D341Med (cell line): ENCODE measurements around the gene C2orf81.
"Not testable (repeated sequence)": the region's sequence is repeated elsewhere in the genome, so short reads cannot be mapped to it uniquely, and the experiment has no call there.

Experiments used
- DNase-seq: peaks from one replicate; pipeline ENCODE4 v3.0.0; 2012; ENCODE audit warnings: low spot score

C2orf81 gene

GRCh38 chr2:74421221-74421870, at the start of gene C2orf81, which contains the start of gene WDR54:
C2orf81 (minus strand) TSS chr2:74421619; CDS start chr2:74421560, 59 bp downstream.
WDR54 (plus strand) TSS chr2:74421730; CDS start chr2:74422154, 424 bp downstream.
- DNase-seq = peak; percentile 98

DNA sequence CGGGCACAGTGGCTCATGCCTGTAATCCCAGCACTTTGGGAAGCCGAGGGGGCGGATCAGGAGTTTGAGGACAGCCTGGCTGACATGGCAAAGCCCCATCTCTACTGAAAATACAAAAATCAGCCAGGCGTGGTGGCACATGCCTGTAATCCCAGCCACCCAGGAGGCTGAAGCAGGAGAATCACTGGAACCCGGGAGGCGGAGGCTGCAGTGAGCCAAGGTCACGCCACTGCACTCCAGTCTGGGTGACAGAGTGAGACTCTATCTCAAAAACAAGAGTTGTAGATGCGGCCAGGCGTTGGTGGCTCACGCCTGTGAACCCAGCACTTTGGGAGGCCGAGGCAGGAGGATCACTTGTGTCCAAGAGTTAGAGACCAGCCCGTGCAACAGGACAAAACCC, 49.3 kb upstream of the C2orf81 start:
- DNase-seq = not testable (repeated sequence)

- DNase-seq = peak; percentile 37
These were observed 43.0 kb upstream of the C2orf81 start for GRCh38 chr2:74464406-74464805.

DNA sequence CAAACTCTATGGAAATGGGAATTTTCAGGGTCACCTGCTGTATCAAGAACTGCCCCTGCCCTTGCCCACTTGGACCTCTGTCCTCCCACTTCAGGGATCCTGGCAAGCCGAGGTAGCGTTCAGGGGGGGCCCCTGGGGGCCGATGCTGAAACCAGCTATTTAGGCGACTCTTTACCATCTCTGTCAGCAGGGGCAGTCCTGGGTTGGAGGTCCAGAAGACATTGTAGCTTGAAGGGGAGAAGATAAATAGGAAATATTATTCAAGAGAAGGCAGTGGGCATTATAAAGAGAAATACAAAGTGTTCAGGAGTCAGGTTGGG, 41.3 kb upstream of the C2orf81 start:
- no peak for DNase-seq

DNA sequence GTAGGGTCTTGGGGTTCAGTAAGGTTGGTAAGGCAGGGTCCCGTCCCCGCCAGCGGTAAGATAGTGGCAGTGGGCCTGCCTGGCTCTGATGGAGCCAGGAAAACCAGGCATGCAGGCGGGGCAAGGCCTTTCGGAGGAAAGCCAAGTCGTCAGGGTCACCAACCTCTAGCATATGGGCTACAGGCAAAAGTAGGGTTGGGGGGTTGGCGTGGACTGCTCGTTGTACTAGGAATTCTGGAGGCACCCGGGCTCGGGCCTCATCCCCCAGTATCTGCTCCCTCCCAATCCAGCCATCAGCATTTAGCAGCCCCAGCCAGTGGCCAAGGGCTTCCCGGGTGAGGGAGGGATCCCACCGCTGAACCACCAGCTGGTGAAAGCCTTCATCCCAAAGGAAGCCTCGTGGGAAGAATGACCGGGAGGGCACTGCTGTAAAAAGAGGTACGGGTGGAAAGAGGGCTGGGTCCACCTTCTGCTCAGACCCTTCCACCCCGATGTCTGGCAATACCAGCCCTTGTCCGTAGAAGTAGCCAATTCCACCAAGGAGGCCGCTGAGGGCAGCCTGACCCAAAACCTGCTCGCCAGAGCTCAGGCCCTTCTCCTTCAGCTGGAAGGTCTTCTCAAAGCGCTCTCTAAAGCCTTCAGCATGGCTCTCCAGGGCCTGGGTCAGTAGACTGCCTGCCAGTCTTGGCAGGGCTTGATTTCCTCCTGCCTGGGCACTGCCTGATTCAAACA, 40.8 kb upstream of the C2orf81 start:
- DNase-seq = no peak

DNA sequence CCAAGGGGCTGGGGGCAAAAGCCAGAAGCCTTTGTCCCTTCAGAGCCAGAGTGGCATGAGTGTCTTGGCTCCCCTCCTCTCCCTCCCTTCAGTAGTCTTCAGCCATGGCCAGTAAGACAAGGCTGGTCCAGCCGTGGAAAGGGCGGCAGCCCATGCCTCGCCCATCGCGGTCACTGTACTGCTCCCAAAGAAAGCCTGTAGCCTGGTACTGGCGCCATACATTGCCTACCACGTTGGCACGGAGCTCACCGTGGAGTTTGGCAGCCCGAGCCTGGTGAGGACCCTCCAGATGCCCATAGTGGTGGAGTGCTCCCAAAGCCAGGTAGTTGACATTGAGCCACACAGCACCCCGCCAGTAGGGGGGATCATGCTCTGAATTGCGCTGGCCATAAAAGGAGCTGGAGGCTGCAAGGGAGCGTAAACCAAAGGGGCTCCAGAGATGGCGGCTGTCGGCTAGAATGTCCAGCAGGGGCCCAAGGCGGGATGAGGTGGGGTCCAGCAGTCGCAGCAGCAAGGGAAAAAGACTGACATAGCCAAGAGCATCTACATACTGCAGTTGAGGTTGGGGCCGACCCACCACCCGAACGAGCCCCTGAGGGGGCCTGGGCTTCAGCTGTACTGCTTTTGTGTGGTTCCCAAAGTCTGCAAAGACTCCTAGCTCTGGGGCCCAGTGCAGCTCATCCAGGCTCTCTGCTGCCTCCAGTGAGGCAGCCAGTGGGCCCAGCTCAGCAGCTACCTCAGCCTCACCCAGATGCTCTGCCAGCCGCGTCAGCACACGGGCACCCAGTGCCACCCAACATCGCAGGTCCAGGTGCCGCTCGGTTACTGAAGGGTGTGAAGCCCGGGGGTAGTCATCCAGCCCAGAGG, 40.0 kb upstream of the C2orf81 start:
- peak; percentile 33 for DNase-seq

DNA sequence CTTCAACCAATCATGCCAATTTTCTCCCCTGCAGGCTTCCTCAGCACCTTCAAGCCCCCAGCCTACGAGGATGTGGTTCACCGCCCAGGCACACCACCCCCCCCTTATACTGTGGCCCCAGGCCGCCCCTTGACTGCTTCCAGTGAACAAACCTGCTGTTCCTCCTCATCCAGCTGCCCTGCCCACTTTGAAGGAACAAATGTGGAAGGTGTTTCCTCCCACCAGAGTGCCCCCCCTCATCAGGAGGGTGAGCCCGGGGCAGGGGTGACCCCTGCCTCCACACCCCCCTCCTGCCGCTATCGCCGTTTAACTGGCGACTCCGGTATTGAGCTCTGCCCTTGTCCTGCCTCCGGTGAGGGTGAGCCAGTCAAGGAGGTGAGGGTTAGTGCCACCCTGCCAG, 38.8 kb upstream of the C2orf81 start:
- DNase-seq = not testable (repeated sequence)

GRCh38 chr2:74459503-74460118, 38.2 kb upstream of the C2orf81 start:
- not testable (repeated sequence) for DNase-seq

DNA sequence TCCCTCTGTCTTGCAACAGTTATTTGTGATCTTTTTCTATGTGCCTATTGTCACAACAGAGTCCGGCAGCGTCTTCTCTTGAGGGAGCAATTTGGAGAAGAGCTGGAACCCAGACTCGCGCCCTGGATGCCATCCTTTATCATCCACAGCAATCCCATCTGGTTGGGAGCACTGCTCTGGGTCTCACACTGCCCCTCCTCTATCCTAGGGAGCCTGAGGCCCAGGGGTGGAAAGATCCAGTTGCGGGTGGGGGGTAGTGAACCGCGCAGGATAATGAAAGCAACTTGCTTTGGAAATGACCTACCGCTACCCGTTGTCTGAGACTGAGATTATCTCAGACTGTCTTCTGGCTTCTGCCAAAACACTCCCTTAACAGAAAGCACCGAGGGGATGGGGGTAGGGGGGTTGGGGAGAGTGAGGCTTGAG, 37.5 kb upstream of the C2orf81 start:
- no peak for DNase-seq

- peak; percentile 92 for DNase-seq
These were observed 36.9 kb upstream of the C2orf81 start, which contains the start of gene WBP1 for GRCh38 chr2:74458132-74458937. WBP1 (plus strand) TSS chr2:74458438; CDS start chr2:74458603, 165 bp downstream.

GRCh38 chr2:74457549-74458131, 36.2 kb upstream of the C2orf81 start:
- DNase-seq = peak; percentile 70

DNA sequence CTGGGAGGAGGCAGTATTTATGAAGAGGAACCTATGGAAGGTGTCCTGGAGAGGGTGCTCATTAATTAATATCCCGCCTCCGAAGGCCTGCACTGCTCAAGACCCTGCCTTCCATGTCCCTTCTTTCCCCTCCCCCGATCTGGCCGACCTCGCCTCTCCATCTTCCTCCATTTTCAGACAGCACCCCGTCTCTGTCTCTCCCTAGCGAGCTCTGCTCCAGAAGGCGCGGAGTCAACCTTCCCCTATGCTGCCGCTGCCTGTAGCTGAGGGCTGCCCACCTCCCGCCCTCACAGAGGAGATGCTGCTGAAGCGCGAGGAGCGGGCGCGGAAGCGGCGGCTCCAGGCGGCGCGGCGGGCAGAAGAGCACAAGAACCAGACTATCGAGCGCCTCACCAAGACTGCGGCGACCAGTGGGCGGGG, 35.7 kb upstream of the C2orf81 start:
- DNase-seq = no peak

DNA sequence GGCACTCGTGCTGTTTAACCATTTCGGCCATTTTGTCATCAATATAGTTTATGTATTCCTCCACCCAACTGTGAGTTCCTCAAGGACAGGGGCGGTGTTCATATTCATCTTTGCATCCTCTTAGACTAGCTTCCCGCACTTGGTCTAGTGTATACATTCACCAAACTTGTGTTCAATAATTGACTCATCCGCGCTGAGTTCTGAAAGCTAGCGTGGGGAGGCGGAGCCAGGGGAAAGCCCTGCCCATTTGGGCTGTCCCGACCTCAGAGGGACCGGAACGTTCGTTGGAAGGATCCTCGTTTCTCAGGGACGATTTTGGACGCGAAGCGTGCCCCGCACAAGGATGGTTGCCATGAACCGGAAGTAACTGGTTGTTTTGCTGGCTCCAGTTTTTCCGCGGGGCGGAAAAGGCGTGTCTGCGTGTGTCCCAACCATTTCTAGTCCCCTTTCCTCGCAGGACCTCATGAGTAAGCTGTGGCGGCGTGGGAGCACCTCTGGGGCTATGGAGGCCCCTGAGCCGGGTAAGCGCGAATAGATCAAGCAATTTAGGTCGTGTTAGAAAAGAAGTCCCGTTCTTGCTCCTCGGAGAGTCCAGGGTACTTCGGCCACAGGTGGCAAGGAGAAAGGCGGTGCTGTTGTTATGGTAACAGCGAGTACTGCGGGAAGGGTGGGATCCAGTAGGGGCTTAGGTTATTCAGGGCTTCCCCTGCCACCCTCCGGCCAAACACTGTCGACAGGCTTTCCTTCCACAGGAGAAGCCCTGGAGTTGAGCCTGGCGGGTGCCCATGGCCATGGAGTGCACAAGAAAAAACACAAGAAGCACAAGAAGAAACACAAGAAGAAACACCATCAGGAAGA, 33.5 kb upstream of the C2orf81 start, which contains the start of gene INO80B:
Gene INO80B (plus strand): TSS at position 434 of the 858 bp plus-strand sequence. CDS start 30 bp downstream, at position 464.
- DNase-seq = peak; percentile 82

DNA sequence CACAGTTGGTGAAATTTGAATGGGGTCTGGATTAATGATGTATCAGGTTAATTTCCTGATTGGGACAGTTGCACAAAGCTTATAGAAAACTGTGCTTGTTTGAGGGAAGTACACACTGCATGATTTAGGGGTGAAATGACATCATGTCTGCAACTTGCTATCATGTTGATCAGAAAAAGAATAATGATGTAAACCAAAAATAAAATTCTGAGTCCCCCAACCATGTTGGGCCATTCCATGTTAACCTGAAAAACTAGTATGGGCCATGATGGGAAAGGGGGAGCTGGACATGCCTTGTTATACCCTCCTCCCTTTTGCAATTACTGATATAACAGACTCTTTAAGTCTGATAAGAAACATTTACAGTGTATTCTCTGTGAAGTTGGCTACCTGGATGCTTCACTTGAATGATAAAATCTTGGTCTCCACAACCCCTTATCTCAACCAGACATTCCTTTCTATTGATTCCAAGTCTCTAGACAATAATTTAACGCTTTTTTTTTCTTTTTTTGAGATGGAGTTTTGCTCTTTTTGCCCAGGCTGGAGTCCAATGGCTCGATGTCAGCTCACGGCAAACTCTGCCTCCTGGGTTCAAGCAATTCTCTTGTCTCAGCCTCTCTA, 29.3 kb upstream of the C2orf81 start:
- no peak for DNase-seq

DNA sequence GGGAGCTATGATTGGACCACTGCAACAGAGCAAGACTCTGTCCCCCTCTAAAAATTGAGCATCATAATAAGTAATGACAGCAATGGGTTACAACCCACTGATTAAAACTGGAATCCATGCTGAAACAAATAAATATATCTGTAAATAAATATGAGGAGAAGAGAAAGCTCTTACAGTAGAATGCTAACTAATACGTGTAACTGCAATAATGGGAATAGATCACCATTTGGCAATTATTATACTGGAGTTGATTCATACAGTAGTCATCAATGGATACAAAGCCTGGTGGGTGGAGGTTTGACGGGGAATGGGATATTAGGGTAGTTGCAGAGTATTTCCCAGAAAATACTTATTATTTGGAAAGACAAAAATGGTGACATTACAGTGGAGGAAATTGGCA, 27.4 kb upstream of the C2orf81 start:
- no peak for DNase-seq

DNA sequence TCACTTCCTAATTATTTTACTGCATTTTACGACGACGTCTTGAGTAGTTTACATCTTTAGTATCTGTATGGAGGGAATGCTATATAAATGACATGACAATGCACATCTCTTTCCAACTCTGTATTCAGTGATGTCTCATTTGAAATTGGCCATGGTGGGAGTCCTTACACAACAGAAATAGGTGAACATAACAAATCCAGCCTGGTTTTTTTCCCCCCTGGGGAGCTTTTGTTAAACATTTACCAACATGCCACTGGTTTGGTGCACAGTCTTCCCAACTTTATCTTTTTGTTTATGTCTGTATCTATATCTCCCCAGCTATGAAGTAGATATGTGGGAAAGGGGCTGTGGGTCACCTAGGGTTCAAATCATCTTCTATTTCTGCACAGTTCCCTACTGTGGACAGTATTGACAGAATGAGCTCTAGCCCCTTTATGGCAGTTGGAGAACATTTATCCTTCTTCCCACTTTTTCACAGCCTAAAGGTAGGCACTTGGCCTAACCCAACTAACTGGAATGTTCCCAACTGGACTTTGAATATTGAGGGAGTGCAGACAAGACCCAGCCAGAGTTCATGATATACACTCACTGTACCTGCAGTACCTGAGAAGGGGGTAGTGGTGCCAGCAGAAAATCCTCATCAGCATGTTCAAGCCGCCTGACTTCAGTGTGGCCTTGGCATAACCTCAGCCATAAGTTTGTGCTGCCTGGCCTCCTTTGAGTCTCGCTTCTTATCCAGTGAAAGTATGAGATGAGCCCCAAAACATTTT, 26.0 kb upstream of the C2orf81 start:
- DNase-seq = no peak

DNA sequence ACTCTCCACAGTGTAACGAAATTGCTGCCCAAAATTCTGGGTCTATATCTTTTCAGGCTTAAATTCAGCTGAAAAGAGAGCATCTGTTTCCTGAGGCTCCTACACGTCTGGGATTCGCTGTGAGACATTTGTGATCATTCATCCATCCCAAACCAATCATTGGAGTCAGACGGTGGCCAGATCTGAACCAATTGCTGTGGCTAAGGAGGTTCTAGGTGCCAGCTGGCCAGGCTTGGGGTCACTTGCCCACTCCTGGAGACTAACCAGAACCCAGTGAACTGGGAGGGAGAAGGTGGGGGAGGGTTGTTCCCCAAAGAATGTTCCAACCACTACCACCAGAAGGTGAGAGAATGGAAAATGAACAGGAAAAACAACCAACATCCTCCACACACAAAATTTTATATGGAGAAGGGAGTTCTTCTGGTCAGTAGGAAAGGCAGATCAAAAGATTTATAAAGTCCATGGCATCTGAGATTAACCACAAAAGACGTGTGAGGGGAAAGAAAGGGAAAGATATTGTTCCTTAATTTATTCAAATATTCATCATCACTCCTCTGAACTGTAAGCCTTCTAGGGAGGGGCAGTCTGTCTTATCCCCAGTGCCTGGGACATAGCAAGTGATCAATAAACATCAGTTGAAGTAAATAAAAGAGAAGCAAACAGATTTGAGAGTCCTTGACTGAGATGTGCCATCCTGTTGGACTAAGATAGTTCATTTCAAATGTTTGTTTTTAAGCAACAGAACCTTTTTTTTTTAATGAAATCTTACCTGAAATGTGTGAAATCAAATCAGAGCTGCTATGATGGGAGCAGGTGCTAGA, 23.3 kb upstream of the C2orf81 start:
- no peak for DNase-seq
